WTC11 (cell line): ENCODE data around the gene CCDC88A.

Experiments
- CTCF ChIP-seq: fragments of 200-600 bp; IDR thresholded peaks from 2 replicates; pipeline ENCODE4 v1.8.0; 2022; ENCODE audit warnings: antibody characterized with exemption
- TEAD1 ChIP-seq: sonication (generic); formaldehyde crosslinking; IDR thresholded peaks from 2 replicates; pipeline ENCODE4 v1.8.0; 2022; ENCODE audit warnings: mild to moderate bottlenecking, missing genetic modification reagents

- TF ChIP-seq TEAD1 (CRISPR knock-in tag) (no peak), CTCF (no peak)
Observed at GRCh38 chr2:55269645-55269990, 150.0 kb downstream of the CCDC88A start.
